Fibroblast of lung (primary cell): ENCODE measurements around the gene KIRREL3. TPM values are rescaled to one million over a fixed set of nuclear protein-coding genes. Genes with fewer than 3 reads are reported as not detected.

Experiments used
- DNase-seq, 2 donors: peaks; one replicate each; pipeline versions ENCODE4 v3.0.0 to v3.0.0-alpha.2; 2010; ENCODE audit warnings: low read depth in 2 of 2
- H2AFZ ChIP-seq: 2 replicates; pipeline ENCODE4 v1.5.1; 2012; ENCODE audit warnings: low read length, control low read depth, inconsistent platforms
- H3K27ac ChIP-seq: 2 replicates; pipeline ENCODE4 v1.5.1; 2011; ENCODE audit warnings: low read length, control low read depth; ENCODE audit not compliant: insufficient read depth
- H3K27me3 ChIP-seq: 2 replicates; pipeline ENCODE4 v1.5.1; 2011; ENCODE audit warnings: mild to moderate bottlenecking, low read length; ENCODE audit not compliant: control insufficient read depth, insufficient read depth
- H3K36me3 ChIP-seq: 2 replicates; pipeline ENCODE4 v1.5.1; 2011; ENCODE audit warnings: low read length; ENCODE audit not compliant: control insufficient read depth, insufficient read depth
- H3K4me1 ChIP-seq: 2 replicates; pipeline ENCODE4 v1.5.1; 2011; ENCODE audit warnings: low read length; ENCODE audit not compliant: control insufficient read depth, insufficient read depth; ENCODE audit errors: extremely low read depth
- H3K4me2 ChIP-seq: 2 replicates; pipeline ENCODE4 v1.5.1; 2011; ENCODE audit warnings: low read length, control low read depth; ENCODE audit not compliant: insufficient read depth; ENCODE audit errors: extremely low read depth
- H3K4me3 ChIP-seq, 4 experiments: fragments of 200-600 bp in 1 of 4; sonication (generic) in 1 of 4; replicated peaks in 1 of 4; 2 replicates each; pipeline ENCODE4 v1.5.1; 2011 to 2016; ENCODE audit warnings: low read length in 4 of 4, low read depth in 3 of 4, mild to moderate bottlenecking in 3 of 4, control low read depth in 2 of 4, inconsistent platforms in 1 of 4, mixed read lengths in 1 of 4; ENCODE audit not compliant: insufficient read depth in 1 of 4; ENCODE audit errors: control extremely low read depth in 1 of 4
- H3K79me2 ChIP-seq: 2 replicates; pipeline ENCODE4 v1.5.1; 2012; ENCODE audit warnings: mild to moderate bottlenecking, low read length, inconsistent platforms; ENCODE audit not compliant: control insufficient read depth, insufficient read depth
- H3K9ac ChIP-seq: 2 replicates; pipeline ENCODE4 v1.5.1; 2011; ENCODE audit warnings: mild to moderate bottlenecking, low read length, control low read depth; ENCODE audit not compliant: insufficient read depth
- H3K9me3 ChIP-seq: 2 replicates; pipeline ENCODE4 v1.5.1; 2012; ENCODE audit warnings: low read depth, low read length; ENCODE audit not compliant: control insufficient read depth, insufficient read depth
- H4K20me1 ChIP-seq: 2 replicates; pipeline ENCODE4 v1.5.1; 2011; ENCODE audit warnings: low read length; ENCODE audit not compliant: control insufficient read depth, insufficient read depth; ENCODE audit errors: extremely low read depth
- CTCF ChIP-seq, 2 donors: IDR thresholded peaks in 1 of 2; conservative IDR thresholded peaks in 1 of 2; 1 replicate in 1 of 2; 2 replicates in 1 of 2; pipeline ENCODE4 v1.5.1; 2011 to 2012; ENCODE audit warnings: low read length in 2 of 2, control low read depth in 1 of 2, inconsistent platforms in 1 of 2, low read depth in 1 of 2, mild to moderate bottlenecking in 1 of 2
- EZH2 ChIP-seq: IDR thresholded peaks from 2 replicates; pipeline ENCODE4 v1.5.1; 2012; ENCODE audit warnings: low read length, control low read depth, mild to moderate bottlenecking; ENCODE audit errors: missing control alignments
- polyA plus RNA-seq, 2 donors: library from polyadenylated mRNA; depleted of rRNA in 1 of 2; stranded (reverse) in 1 of 2; unstranded in 1 of 2; fragments of >200 nt; gene quantifications; 2 replicates each; pipeline ENCODE4 v1.2.1, GENCODE V29; 2011 to 2012; ENCODE audit warnings: missing spikeins in 1 of 2
- total RNA-seq: library from RNA; depleted of rRNA; stranded (reverse); fragments of >200 nt; gene quantifications from 2 replicates; pipeline ENCODE4 v1.2.1, GENCODE V29; 2014

The KIRREL3 gene
- total and polyA plus RNA-seq, 2 donors (not counting 1 experiment from before 2014, with no cell fraction given): 2.8 to 6.1 TPM

DNA sequence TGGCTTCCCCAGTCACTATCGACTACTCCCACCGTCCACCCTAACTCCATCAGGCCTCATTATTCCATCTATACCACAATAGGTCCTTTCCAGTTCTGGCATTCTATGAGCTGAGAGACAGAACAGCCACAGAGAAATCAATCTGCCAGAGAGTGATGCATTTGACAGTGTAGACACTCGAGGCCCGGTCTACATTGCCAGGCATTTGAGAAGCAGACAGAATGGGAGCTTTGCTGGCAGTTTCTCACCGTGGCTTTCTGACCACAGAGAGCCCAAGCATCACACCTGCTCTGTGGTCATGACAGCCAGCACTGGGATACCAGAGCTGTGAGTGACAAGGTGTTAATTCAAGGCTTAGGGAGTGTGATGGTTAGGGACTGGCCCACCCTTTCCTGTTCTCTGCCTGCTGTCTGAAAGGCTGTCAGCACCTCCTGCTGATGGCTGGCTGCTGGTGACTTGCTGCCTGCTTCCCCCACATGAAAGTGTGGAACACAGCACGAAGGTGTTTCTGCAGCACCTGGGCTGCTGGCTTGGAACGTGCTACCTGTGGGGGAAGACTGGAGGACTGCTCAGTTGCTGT, 137.8 kb downstream of the KIRREL3 start:
- Histone ChIP-seq H3K9me3 (no peaks in the 10 kb centered on the region), H3K4me2 (no peak overlapping the region), H3K27ac (no peak overlapping the region), H3K27me3 (no peaks in the 10 kb centered on the region), H2AFZ (no peak overlapping the region), H3K4me3 (no peak overlapping the region), H3K36me3 (no peaks in the 10 kb centered on the region), H3K4me1 (no peaks in the 10 kb centered on the region), H3K9ac (no peak overlapping the region), H3K79me2 (no peaks in the 10 kb centered on the region), H4K20me1 (no peaks in the 10 kb centered on the region)
- TF ChIP-seq CTCF (conservative IDR thresholded peaks at IDR 0.05 in 1 of 2, IDR thresholded peaks at IDR 0.05 in 1 of 2; ENCODE audit: low read depth in 1 of 2, low read length in 2 of 2): no peak
- no peak for TF ChIP-seq EZH2
- DNase-seq: peak in 1 of 2 donors; percentile 15

DNA sequence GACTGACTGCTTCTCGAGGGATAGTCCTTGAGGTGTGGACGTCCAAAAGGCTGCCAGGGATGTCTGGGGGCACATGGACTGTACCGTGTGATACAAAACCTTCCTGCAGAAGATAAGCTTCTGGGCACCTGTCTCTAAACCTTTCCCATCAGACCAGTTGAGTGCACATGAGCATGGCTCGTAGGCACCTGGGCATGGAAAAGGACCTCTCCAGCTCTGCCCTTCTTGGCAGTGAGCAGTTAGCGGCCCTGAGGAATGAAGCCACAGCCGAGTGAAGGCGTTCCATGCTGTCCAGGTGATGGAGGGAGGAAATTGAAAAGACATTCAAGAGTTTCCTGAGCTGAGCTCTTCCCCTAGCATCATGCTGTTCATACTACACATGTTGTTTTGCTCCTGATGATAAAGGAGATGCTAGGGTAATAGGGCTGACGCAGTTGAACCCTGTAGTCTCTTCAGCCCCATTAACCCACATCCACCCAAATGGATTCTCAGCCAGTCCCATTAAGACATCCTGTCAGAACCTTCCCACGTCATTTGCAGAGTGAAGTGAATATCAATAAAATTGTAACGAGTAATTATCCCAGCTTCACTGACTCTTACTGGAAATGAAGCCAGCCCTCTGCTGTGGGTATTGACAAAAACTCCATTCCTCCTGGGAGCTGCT, 138.6 kb downstream of the KIRREL3 start:
- DNase-seq: no peak
- no peak overlapping the region for H2AFZ ChIP-seq
- H3K4me3 ChIP-seq: no peak overlapping the region
- TF ChIP-seq CTCF (conservative IDR thresholded peaks at IDR 0.05 in 1 of 2, IDR thresholded peaks at IDR 0.05 in 1 of 2; ENCODE audit: low read depth in 1 of 2, low read length in 2 of 2) (no peak), EZH2 (no peak)
- H3K27me3 ChIP-seq: no peaks in the 10 kb centered on the region
- no peaks in the 10 kb centered on the region for H3K9me3 ChIP-seq
- no peaks in the 10 kb centered on the region for H3K4me1 ChIP-seq
- no peaks in the 10 kb centered on the region for H4K20me1 ChIP-seq
- H3K36me3 ChIP-seq: no peaks in the 10 kb centered on the region
- H3K9ac ChIP-seq: no peak overlapping the region
- no peak overlapping the region for H3K4me2 ChIP-seq
- H3K79me2 ChIP-seq: no peaks in the 10 kb centered on the region
- no peak overlapping the region for H3K27ac ChIP-seq

DNA sequence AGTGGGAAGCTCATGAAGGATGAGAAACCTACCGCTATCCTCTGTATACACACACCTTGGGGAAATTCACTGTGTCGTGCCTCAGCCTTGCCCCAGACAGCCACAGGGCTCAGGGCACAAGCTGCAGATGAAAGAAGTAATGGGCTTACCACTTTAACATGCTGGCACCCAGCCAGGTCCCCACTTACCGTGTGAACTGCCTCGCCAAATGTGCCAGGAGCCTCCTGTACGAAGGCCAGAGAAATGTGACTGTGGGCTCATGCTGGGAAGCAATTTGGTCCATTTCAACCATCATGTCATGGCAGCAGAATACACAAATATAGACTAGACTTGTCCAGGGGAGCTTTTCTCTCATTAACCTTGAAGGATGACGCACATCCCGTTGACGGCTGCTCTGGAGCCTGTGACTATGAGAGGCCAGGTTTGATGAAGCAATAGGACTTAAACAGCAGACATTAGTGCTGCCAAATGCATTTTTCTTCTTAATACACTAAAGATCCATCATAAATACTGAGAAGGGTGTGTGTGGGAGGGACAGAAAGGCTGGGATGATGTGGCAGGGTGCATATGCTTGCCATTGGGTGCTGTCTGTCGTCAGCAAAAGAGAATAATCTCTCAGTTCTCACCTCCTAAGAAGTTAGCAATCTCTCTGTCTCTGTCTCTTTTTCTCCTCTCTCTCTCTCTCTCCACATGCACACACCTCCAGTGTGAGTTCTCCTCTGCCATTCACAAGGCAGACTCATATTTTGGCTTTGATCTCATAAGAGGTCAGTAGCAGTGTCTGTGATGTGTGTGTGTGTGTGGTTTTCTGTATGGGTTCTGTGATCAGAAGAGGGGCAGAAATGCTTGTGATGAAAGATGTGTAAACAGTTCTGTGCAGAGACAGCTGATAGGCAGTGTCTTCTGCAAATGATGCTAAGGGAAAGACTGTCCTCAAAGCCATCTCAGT, 142.4 kb downstream of the KIRREL3 start:
- H3K4me2 ChIP-seq: no peak overlapping the region
- H3K9ac ChIP-seq: no peak overlapping the region
- H4K20me1 ChIP-seq: no peaks in the 10 kb centered on the region
- no peaks in the 10 kb centered on the region for H3K4me1 ChIP-seq
- no peaks in the 10 kb centered on the region for H3K9me3 ChIP-seq
- H3K27ac ChIP-seq: no peak overlapping the region
- H3K36me3 ChIP-seq: no peaks in the 10 kb centered on the region
- H3K79me2 ChIP-seq: no peaks in the 10 kb centered on the region
- H3K27me3 ChIP-seq: no peaks in the 10 kb centered on the region
- DNase-seq: peak; percentile 27 to 88
- TF ChIP-seq CTCF (conservative IDR thresholded peaks at IDR 0.05 in 1 of 2, IDR thresholded peaks at IDR 0.05 in 1 of 2; ENCODE audit: low read depth in 1 of 2, low read length in 2 of 2): no peak
- TF ChIP-seq EZH2: no peak
- H2AFZ ChIP-seq: no peak overlapping the region
- no peak overlapping the region for H3K4me3 ChIP-seq
